Measurements from ENCODE around the gene ICAM4.

ICAM4 gene

GRCh38 chr19:10321417-10321797, 34.7 kb downstream of the ICAM4 start:
- ChIA-PET POLR2A (interaction anchor here (0.5 kb wide), 1 partner anchor 10 kb away, joined by 6 read pairs; no protein-coding TSS in a partner anchor), CTCF (interaction anchor here (1.5 to 1.8 kb wide), 2 partner anchors 9 to 68 kb away, joined by 4 to 6 read pairs; no protein-coding TSS in a partner anchor)
- TF ChIP-seq, protein P1, sequence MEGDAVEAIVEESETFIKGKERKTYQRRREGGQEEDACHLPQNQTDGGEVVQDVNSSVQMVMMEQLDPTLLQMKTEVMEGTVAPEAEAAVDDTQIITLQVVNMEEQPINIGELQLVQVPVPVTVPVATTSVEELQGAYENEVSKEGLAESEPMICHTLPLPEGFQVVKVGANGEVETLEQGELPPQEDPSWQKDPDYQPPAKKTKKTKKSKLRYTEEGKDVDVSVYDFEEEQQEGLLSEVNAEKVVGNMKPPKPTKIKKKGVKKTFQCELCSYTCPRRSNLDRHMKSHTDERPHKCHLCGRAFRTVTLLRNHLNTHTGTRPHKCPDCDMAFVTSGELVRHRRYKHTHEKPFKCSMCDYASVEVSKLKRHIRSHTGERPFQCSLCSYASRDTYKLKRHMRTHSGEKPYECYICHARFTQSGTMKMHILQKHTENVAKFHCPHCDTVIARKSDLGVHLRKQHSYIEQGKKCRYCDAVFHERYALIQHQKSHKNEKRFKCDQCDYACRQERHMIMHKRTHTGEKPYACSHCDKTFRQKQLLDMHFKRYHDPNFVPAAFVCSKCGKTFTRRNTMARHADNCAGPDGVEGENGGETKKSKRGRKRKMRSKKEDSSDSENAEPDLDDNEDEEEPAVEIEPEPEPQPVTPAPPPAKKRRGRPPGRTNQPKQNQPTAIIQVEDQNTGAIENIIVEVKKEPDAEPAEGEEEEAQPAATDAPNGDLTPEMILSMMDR (IDR thresholded peaks at IDR 0.05; ENCODE audit: control extremely low read depth, extremely low read depth, low read depth, missing control alignments): no peak
- DNase-seq (ENCODE audit: extremely low spot score): no peak

- POLR2A ChIA-PET: no interaction called here
- TF ChIP-seq, protein P1 (IDR thresholded peaks at IDR 0.05; ENCODE audit: control extremely low read depth, extremely low read depth, low read depth, missing control alignments): no peak
- DNase-seq (ENCODE audit: extremely low spot score): no peak
- CTCF ChIA-PET: interaction anchor here (1.8 kb wide), 1 partner anchor 8 kb away, joined by 6 read pairs; no protein-coding TSS in a partner anchor
Observed at GRCh38 chr19:10321874-10322835, 35.4 kb downstream of the ICAM4 start.

DNA sequence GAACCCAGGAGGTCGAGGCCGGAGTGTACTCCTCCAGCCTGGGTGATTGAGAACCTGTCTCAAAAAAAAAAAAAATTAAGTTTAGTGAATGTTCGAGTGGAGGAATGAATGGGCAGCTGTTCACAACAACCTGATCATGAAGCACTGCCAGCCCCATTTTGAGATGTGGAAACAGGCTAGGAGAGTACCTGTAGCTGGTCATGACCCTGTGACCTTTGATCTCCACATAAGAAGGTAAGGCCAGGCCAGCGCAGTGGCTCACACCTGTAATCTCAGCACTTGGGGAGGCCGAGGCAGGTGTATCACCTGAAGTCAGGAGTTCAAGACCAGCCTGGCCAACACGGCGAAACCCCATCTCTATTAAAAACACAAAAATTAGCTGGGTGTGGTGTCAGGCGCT, 39.0 kb downstream of the ICAM4 start:
- no peak for DNase-seq (ENCODE audit: extremely low spot score)
- TF ChIP-seq, protein P1 (IDR thresholded peaks at IDR 0.05; ENCODE audit: control extremely low read depth, extremely low read depth, low read depth, missing control alignments): no peak
- POLR2A ChIA-PET: interaction anchor here (0.7 kb wide), 1 partner anchor 55 kb away, joined by 4 read pairs; the partner anchor contains the start of gene ICAM1
- CTCF ChIA-PET: interaction anchor here (0.7 to 1.5 kb wide), 4 partner anchors 20 to 66 kb away, joined by 3 read pairs; no protein-coding TSS in a partner anchor

DNA sequence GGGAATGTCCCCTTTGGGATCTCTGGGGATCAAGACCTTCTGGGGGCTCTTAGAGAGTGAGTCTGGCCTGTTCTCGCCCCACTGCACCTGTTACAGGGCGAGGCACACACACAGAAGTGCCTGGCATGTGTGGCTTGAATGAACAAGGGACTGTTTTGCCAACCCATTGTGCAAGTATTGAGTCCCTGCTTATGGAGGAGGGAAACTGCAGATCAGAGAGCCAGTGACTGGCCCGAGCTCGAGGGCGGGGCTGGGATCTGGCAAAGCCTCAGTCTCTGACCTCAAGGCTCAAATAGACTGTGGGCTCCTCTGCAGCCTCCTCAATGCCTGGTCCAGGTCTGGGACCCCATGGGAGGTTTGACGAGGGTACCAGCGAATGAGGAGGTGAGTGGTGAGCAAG, 41.0 kb downstream of the ICAM4 start:
- TF ChIP-seq, protein P1 (IDR thresholded peaks at IDR 0.05; ENCODE audit: control extremely low read depth, extremely low read depth, low read depth, missing control alignments): no peak
- CTCF ChIA-PET: no interaction called here
- no peak for DNase-seq (ENCODE audit: extremely low spot score)
- POLR2A ChIA-PET: interaction anchor here (0.7 kb wide), 2 partner anchors 31 to 123 kb away, joined by 4 read pairs; no protein-coding TSS in a partner anchor

GRCh38 chr19:10328558-10329429, 42.0 kb downstream of the ICAM4 start:
- CTCF ChIA-PET: interaction anchor here (1.9 kb wide), 1 partner anchor 60 kb away, joined by 4 read pairs; no protein-coding TSS in a partner anchor
- TF ChIP-seq, protein P1 (IDR thresholded peaks at IDR 0.05; ENCODE audit: control extremely low read depth, extremely low read depth, low read depth, missing control alignments): no peak
- DNase-seq (ENCODE audit: extremely low spot score): no peak
- POLR2A ChIA-PET: interaction anchor here (0.7 kb wide), 2 partner anchors 30 to 124 kb away, joined by 4 read pairs; no protein-coding TSS in a partner anchor

DNA sequence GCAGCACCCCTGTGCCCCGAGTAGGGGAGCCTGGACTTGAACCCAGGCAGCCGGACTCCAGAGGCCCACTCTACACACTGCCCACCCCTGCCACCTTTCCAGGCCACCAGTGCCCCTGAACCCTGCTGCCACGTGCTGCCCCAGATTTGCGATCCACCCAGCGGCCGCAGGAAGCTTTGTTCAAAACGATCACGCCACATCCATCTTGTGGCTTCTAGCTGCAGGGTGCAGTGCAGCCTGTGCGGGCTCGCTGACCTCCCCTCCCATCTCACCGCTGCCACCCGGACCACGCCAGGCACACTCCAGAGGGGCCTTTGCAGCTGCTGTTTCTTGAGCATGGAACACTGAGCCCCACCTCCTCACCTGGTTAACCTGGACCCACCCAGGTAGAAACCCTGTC, 42.8 kb downstream of the ICAM4 start:
- TF ChIP-seq, protein P1 (IDR thresholded peaks at IDR 0.05; ENCODE audit: control extremely low read depth, extremely low read depth, low read depth, missing control alignments): no peak
- CTCF ChIA-PET: interaction anchor here (1.3 to 1.9 kb wide), 3 partner anchors 9 to 59 kb away, joined by 3 to 6 read pairs (median 4); partner anchors contain the start of gene ICAM5
- POLR2A ChIA-PET: no interaction called here
- DNase-seq (ENCODE audit: extremely low spot score): no peak
